ENCODE data around the gene ABHD3.
"Not testable (repeated sequence)": the region's sequence is repeated elsewhere in the genome, so short reads cannot be mapped to it uniquely, and the experiment has no call there.

ABHD3 gene

GRCh38 chr18:21650311-21650710, 54.3 kb downstream of the ABHD3 start:
- DNase-seq (ENCODE audit: low read depth) = no peak

- DNase-seq (ENCODE audit: low read depth) = not testable (repeated sequence)
These were observed 64.2 kb downstream of the ABHD3 start for GRCh38 chr18:21640375-21640774.

- DNase-seq (ENCODE audit: low read depth) = no peak
These were observed 65.8 kb downstream of the ABHD3 start for GRCh38 chr18:21638822-21639221.

- no peak for DNase-seq (ENCODE audit: low read depth)
These were observed 67.8 kb downstream of the ABHD3 start for GRCh38 chr18:21636769-21637168.

- no peak for DNase-seq (ENCODE audit: low read depth)
These were observed 69.9 kb downstream of the ABHD3 start for GRCh38 chr18:21634588-21635199.

- no peak for DNase-seq (ENCODE audit: low read depth)
These were observed 72.2 kb downstream of the ABHD3 start for GRCh38 chr18:21632393-21632792.

- no peak for DNase-seq (ENCODE audit: low read depth)
These were observed 75.3 kb downstream of the ABHD3 start for GRCh38 chr18:21629089-21629832.

- DNase-seq (ENCODE audit: low read depth) = not testable (repeated sequence)
These were observed 82.9 kb downstream of the ABHD3 start for GRCh38 chr18:21621640-21622039.

GRCh38 chr18:21612125-21613039, 92.2 kb downstream of the ABHD3 start, which contains the start of gene SNRPD1:
Gene SNRPD1, plus strand, starts transcription at chr18:21612314. Its CDS starts 116 bp downstream, at chr18:21612430.
- peak; percentile 78 for DNase-seq (ENCODE audit: low read depth)

- not testable (repeated sequence) for DNase-seq (ENCODE audit: low read depth)
These were observed 93.0 kb downstream of the ABHD3 start for GRCh38 chr18:21611401-21612124.

GRCh38 chr18:21605213-21605612, 99.4 kb downstream of the ABHD3 start:
- DNase-seq (ENCODE audit: low read depth) = no peak

- no peak for DNase-seq (ENCODE audit: low read depth)
These were observed 99.9 kb downstream of the ABHD3 start for GRCh38 chr18:21604671-21605070.

GRCh38 chr18:21602299-21602587, 102.3 kb downstream of the ABHD3 start:
- DNase-seq (ENCODE audit: low read depth) = no peak
